NK-92 (cell line): ENCODE measurements around the gene UAP1L1.

Source experiments
- DNase-seq: peaks from one replicate; lab custom pipeline; 2025; ENCODE audit not compliant: unreplicated experiment; lab: John Stamatoyannopoulos, UW

UAP1L1 gene

DNA sequence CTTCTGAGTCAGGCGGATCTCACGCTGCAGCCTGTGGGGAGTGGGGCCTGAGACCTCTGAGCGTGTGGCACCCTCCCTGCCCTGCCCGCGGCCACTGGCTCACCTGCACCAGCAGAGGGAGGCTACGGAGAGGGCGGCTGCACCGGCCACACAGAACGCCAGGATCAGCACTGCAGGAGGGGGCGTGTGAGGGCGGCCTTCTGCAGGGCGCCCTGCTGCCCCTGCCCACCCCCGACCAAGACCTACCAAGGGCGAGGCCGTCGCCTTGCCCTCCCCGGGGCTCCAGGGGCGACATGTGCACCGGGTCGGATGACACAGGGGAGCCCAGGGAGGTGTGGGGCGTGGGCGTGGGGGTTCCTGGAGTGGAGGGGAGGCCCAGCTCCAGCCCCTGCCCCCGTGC, 36.7 kb upstream of the UAP1L1 start:
- DNase-seq, result no peak

DNA sequence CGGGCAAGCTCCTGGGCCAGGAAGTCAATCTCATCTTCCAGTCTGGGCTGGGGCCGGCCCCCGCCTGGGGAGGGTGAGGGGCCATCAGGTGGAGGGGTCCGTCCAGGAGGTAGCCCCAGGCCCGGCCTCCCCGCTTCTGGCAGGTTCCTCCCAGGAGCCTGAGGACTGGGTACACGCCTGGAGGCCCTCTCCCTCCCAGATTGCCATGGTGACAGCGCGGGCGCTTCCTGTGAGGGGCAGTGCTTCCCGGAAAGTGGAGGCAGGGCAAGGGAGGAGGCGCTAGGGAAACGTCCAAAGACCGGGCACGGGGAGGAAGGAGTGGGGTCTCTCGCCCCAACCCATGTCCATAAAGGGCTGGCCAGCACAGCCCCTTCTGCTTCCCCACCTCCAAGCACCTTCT, 36.2 kb upstream of the UAP1L1 start:
- no peak for DNase-seq

DNA sequence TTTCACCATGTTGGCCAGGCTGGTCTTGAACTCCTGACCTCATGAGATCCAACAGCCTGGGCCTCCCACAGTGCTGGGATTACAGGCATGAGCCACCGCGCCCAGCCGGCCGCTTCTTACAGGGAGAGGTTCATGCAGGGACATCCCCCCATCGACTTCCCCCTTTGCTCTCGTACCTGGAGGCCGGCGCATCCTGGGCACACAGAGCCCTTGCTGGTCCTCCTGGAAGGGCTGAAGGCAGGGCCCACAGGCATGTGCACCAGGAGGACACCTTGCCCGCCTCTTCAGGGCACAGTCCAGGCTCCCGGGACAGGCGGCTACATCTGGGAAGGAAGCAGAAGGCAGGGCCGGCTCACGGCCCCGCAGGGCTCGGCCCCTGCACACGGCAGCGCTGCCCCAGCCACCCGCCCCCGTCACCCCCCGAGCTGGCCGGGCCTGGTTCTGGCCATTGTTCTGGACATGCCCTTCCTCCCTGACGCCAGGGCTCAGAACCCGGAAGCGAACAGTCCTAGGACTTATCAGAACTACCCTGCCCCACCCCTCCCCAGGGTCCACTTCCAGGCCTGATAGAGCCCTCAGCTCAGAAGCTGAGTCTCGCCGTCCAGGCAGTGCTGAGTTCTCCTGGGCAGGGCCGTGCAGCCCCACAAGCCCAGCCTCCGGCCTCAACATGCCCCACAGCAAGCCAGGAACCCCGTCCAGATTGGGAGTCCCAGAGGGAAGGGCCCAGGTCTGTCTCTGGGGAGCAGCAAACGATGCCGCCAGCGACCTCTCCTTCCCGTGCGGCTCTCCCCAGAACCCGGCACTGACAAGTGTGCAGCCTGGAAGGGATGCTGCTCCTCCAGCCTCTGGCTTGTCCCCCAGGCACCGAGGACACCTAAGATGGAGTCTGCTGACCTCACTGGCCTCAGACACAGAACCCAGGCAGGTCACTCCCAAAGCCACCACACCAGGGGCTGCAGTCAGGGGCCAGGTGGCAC, 34.3 kb upstream of the UAP1L1 start:
- DNase-seq, result no peak

DNA sequence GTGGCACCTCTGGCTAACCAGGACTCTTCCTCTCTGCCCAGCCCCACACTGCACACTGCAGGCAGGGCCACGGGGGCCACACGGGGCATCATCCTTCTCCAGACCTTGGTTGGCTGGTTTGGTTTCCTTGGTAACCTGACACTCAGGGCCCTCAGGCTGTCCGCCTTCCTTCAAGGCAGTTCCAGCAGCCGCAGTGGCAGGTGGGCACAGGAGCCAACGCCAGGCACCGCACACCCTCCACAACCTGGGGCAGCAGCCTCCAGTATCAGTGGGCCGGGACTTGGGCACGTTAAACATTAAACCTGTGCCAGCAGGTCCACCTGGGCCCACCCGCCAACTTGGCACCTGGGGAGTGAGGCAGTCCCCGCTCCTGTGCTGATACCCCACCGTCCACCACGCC, 33.3 kb upstream of the UAP1L1 start:
- no peak for DNase-seq

DNA sequence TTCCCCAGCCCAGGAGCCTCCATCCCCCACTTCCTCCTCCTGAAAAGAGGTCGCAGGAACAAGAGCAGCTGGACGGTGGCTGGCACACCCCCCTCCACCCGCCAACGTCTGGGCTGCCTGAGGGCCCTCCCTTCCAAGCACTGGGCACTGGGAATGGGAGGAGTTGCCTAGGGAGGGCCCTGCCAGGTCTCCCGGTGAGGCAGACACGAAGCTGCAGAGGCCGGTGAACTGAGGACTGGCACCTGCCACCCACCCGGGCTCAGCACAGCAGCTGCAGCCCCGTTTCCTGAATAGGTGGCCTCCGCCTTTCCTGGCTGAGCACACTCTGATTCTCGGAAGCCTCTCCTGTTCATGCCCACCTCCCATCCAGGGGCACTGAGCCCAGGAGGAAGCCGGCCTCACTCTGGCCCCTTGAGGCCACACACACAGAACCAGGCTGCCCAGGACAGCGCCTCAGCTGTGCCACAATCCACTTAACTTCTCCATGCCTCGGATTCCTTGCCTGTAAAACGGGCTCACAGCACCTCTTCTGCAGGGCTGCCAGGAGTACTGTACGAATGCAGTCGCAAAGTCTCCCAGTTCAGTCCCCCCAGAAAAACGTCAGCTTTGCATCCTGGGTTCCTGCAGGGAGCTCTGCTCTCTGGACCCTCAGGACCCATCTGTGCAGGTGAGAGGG, 32.7 kb upstream of the UAP1L1 start:
- no peak for DNase-seq

DNA sequence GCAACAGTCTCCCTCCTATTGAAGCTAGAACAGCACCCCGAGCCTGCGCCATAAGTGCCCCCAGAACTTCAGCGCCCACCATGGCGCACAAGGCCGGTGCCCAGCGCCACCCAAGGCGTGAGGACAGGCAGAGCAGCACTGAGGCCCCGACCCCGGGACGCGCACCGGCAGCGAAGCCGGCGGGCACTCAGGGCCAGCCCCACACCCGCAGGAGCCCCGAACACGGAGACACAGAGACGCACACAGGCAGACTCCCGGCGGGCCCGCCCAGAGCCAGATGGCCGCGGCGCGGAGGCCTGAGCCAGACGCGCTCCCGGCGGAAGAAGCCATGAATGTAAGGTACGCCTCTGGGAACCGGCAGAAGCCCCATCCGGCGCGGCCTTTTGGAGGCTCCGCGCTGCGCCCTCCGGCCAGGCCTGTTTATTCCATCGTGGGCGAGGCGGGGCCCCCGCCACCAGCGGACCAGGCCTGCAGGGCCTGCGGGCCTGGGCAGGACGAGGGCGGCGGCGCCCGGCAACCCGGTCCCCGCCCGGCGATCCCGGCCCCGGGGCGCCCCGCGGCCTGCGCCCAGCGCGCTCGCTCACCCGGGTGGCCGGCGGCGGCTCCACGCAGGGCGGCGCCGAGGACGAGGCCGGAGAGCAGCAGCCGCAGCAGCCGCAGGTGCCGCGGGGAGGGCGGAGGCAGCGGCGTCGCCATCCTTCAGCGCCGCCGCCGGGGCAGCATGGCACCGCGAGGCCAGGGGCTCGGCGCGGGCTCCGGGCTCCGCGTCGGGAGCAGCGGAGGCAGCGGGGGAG, 31.8 kb upstream of the UAP1L1 start:
- DNase-seq, result no peak

DNA sequence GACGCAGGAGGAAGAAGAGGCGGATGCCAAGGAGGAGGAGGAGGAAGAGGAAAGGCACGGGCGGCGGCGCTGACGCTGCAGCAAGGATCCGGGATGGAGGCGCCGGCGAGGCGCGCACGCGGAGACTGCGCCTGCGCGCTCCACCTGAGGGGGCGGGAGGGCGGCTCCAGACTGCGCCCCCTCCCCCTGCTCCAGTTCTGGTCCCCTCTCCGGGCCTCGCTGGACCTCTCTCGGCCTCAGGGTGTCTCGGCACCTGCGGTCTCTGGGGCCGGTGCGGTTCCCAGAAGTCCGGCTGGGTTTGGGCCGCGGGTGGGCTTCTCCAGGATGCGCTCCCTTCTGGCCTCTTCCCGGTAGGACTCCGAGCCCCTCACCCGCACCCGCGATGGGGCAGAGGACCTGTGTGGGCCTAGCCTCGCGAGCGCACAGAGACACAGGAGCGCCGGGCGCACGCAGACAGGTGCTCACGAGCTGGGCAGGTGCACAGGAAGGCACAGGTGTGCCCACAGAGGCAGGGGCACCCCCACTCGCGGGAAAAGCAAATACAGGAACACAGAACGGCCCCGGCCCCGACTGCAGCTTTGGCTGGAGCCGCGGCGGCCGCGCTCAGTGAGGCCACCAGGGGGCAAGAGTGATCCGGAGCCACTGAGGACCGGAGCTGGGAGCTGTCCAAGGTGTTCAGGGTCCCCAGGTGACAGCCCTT, 31.1 kb upstream of the UAP1L1 start, which contains the start of gene NPDC1:
TSS of gene NPDC1 (minus strand) at position 90 of the 700 bp plus-strand sequence. CDS start 188 bp downstream, outside the sequence.
- DNase-seq, result no peak

DNA sequence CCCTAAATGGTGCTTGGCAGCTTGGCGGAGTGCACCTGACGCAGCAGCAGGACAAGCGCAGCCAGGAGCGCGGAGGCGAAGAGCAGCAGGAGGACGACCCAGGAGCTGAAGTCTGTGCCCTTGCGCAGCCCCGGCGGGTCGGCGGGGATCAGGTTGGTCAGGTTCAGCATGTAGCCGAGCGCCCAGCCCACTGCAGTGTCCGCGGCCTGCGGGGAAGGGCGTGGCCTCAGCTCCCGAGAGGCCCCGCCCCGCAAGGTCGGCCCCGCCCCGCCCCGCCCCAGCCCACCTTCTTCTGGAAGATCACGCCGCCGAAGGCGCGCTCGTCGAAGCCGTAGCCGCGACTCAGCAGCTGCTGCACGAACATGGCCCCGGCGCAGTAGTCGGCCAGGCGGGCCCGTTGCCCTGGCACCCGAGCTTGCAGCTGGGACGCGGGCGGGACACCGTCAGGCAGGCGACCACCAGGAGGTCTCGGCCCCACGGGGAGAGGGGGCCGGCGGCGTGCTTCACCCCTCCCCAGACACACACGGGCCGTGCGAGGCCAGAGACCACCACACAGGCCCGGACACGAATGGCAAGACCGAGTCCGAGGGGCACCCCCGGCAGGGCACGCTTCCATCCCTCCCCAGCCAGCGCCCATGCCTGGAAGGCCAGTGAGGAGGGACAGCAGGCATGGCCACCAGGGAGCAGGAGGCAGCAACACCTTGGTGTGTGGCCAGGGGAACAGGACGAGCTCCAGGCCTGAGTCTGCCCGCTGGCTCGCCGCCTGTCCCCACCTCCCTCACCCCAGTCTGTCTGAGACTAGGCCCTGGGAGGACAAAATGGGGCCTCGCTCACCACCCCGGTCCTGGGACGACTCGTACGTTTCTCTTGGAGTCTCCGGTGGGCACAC, 28.4 kb upstream of the UAP1L1 start:
- DNase-seq, result no peak

DNA sequence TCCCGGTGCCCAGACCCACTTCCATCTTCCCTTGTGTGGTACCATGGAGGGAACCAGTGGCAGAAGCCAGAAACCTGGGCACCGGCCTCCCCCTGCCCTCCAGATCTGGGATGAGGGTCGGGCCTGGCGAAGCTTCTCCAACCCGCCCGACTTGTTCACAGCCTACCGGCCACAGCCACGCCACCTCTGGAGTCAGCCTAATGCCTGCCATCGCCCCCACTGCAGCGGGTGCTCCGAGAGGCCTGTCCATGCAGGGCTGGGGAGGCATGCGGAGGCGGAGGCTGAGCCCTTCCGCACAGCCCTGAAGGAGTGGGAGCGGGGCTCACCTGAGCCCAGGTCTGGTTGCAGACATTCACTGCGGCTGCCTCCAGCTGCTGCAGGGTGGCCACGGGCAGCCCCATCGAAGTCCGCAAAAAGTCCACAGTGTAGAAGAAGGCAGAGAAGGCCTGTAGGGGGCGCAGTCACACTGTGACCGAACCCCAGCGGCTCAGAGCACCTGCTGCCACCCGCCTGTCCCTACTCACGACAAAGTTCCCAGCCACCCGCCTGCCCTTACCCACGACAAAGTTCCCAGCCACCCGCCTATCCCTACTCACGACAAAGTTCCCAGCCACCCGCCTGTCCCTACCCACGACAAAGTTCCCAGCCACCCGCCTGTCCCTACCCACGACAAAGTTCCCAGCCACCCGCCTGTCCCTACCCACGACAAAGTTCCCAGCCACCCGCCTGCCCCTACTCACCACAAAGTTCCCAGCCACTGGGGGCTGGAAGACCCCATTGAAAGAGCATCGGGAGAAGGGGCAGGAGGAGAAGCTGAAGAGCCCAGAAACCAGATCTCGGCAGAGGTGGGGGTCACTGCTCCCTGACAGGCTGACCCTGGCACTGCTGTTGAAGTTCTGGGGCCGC, 27.5 kb upstream of the UAP1L1 start:
- DNase-seq, result no peak

DNA sequence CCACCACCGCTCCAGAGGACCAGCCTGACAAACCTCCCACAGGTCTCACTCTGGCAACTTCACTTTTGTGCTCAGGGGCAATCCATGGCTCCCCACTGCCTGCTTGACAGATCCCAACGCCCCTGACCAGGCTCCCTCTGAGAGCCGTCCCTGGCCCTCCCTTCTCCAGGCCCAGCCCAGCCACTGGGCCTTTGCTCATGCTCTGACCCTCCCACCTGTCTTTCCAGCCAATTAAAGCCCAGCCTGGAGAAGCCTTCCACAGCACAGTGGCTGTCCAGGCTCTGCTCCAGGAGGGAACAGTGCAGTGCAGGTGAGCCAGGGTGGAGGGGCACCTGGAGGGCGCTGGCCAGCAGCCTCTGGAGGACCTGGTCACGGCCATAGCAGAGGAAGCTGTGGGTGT, 26.7 kb upstream of the UAP1L1 start:
- DNase-seq, result no peak

DNA sequence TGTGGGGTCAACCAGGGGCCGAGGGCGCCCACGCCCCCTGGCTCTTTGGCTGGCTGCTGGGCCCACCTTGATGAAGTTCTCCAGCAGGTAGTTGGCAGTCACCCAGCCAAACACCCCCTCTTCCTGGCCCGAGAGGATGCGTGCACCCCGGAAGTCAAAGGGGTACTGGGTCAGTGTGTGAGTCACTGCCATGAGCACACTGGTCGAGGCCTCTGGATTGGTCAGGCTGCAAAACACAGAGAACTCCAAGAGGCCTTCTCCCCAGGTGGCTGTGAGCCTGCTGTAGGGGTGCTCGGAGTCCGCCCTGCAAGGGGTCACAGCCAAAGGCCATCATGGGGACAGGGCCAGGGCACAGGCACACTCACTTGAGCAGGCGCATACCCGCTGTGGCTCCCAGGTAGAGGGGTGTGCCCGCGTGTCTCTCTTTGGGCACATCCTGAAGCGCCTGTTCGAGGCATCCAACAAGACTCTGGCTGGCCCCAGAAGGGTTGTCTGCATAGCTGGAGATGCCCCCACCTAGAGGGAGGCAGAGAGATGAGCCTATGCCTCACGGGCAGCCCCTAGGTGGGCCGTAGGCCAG, 26.1 kb upstream of the UAP1L1 start:
- DNase-seq, result no peak

DNA sequence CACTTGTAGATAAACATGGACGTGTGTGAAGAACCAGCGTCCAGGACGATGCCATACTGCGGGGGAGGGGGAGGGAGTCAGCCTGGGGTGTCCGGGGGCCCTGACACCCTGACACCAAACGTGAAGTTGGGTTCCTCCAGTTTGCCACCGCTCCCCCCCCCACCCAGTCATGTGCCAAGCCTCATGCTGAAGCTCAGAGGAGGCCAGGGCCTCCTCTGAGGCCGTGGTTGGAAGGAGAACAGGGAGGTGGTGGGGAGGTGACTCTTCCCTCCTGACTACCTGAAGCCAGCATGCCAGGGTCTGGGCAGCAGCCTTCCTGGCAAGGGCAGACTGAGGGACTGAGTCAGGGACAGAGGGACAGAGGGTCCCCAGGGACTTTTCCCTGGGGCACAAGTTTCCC, 25.0 kb upstream of the UAP1L1 start:
- DNase-seq, result no peak

DNA sequence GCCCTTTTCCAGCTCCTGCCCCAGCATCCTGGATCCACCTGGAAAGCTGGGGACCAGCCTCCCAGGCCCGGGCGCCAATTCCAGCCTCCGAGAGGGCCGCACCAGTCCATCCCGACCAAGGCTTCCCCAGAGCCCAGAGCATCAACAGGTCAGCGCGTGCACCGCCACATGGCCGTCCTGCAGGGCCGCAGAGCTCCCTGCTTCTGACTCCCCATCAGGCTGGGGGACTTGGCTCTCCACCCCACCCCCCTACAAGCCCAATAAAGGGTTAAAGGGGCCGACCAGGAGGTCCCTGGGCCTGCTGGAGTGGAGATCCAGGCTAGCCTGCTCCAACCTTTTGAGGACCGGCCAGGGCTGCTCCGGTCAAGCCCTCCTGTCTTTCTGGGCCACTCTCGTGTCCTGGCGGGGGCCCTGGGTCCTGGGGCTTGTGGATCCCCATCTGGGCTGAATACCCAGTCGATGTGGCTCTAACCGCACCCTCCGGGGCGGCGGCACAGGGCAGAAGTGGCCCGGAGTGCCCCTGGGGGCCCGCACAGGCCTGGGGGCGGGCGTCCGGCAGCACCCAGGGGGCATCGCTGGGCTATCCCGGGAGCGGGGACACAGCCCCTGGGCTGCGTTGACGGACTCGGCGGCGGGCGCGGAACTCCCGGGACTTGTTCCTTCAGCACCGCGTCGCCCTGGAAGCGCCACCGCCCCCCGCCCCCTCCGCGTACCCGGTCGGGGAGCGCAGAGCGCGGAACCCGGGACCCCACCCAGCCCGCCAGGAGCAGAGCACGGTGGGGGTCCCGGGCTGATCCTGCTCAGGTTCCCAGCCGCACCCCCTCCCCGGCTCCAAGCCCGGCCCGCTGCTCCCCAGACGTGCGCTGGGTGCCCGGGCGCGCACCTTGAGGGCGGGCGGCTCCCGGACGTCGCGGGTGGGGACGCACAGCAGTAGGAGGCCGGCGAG, 24.0 kb upstream of the UAP1L1 start:
- DNase-seq, result no peak

DNA sequence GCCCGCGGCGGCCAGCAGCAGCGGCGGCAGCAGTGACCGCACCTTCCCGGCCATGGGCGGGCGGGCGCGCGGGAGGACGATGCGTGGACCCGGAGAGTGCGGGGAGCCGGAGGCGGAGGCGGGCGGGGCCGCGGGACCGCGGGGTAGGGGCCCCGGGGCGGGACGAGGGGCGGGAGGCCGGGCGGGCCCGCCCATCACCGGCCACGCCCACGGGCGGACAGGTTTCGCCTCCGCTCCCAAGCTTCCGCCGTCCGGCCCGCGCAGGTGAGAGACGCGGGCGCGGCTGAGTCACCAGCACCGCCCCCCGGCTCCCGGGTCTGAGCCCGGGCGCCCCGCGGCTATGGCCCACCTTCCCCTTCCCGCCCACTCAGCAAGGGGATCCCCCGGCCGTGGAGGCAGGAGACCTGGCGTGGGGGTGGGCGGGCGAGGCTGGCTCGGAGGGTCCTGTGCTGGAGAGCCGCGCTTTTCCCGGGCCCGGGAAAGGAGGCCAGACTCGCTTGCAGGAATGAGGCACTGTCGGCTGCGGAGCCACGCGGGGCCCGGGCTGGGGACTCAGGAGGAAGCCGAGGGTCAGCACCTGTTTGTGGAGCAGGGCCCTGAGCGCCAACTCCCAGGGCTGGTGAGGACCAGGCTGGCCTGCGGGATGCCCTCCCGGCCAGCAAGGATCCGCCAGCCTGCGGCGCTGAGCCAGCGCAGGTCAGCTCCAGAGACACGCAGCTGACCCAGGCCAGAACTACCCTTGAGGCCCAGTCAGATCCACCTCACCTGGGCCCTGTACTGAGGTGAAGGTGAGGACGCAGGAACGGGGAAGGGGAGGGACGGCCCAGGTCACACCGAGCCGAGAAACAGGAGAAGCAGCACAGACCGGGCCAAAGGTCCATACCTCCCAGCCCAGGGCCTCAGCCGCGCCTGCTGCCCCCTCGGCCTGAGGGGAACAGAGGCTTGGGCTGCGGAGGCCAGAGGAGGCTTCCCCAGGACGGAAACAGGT, 23.1 kb upstream of the UAP1L1 start, which contains the start of gene ENTPD2:
TSS of gene ENTPD2 (minus strand) at position 118 of the 988 bp plus-strand sequence. CDS start at position 54, 64 bp downstream.
- no peak for DNase-seq

DNA sequence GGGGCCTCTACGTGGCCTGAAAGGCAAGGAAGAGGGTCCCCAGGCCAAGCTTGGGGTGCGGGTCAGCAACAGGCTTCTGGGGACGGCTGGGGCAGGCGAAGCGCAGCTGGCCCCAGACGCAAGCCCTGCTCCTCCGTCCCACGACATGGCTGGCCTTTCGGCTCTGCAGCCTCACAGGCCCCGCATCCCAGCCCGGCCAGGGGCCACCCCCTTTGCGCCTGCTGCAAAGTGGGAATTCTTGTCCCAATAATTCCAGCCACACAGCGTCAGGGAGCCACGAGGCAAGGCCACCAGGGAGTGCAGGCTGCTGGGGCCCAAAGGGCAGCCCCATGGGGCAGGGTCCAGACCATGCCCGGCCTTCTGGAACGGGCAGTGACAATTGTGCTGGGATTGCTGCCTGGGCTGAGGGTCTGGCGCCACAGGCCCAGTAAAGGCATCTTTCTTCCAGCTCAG, 22.4 kb upstream of the UAP1L1 start:
- no peak for DNase-seq
